Skeletal muscle tissue (tissue), 4 donors: ENCODE measurements around the gene ARL4C. TPM values are rescaled to one million over a fixed set of nuclear protein-coding genes. Genes with fewer than 3 reads are reported as not detected.

Experiments
- H3K27ac ChIP-seq: one replicate; pipeline ENCODE4 v1.7.0; 2013; ENCODE audit warnings: mild to moderate bottlenecking, low read depth, low read length, inconsistent platforms
- H3K27me3 ChIP-seq, 3 donors: one replicate each; pipeline ENCODE4 v1.7.0; 2013; ENCODE audit warnings: low read length in 3 of 3; ENCODE audit not compliant: control insufficient read depth in 3 of 3, insufficient read depth in 3 of 3
- H3K36me3 ChIP-seq, 3 donors: one replicate each; pipeline ENCODE4 v1.7.0; 2013; ENCODE audit warnings: low read length in 3 of 3; ENCODE audit not compliant: control insufficient read depth in 3 of 3, insufficient read depth in 3 of 3
- H3K4me1 ChIP-seq, 3 donors: one replicate each; pipeline ENCODE4 v1.7.0; 2013; ENCODE audit warnings: low read length in 3 of 3, mild to moderate bottlenecking in 3 of 3; ENCODE audit not compliant: control insufficient read depth in 3 of 3, insufficient read depth in 3 of 3
- H3K4me3 ChIP-seq, 3 donors: one replicate each; pipeline ENCODE4 v1.7.0; 2013; ENCODE audit warnings: low read length in 3 of 3
- H3K9ac ChIP-seq, 3 donors: one replicate each; pipeline ENCODE4 v1.7.0; 2013; ENCODE audit warnings: low read length in 3 of 3, mild to moderate bottlenecking in 3 of 3, moderate library complexity in 2 of 3, low read depth in 1 of 3
- H3K9me3 ChIP-seq, 3 donors: one replicate each; pipeline ENCODE4 v1.7.0; 2013; ENCODE audit warnings: low read length in 3 of 3; ENCODE audit not compliant: control insufficient read depth in 3 of 3
- total RNA-seq: library from RNA; depleted of rRNA; stranded (reverse); fragments of >200 nt; gene quantifications from one replicate; pipeline ENCODE4 v1.2.3, GENCODE V29; 2014
- donor health status: Osteomylitis.

The ARL4C gene
- total RNA-seq, 1 donor from 2014 or later, result 2.6 TPM

GRCh38 chr2:234491897-234492296 is 5.0 kb downstream of the ARL4C start:
- Histone ChIP-seq H3K27ac (no peak overlapping the region), H3K9me3 (no peaks in the 10 kb centered on the region), H3K9ac (no peak overlapping the region), H3K36me3 (no peaks in the 10 kb centered on the region), H3K4me1 (peaks cover 14 to 17% (median 16%) of the 10 kb centered on the region in 3 donors), H3K4me3 (no peak overlapping the region), H3K27me3 (peaks cover 10 to 30% (median 12%) of the 10 kb centered on the region in 3 donors)

DNA sequence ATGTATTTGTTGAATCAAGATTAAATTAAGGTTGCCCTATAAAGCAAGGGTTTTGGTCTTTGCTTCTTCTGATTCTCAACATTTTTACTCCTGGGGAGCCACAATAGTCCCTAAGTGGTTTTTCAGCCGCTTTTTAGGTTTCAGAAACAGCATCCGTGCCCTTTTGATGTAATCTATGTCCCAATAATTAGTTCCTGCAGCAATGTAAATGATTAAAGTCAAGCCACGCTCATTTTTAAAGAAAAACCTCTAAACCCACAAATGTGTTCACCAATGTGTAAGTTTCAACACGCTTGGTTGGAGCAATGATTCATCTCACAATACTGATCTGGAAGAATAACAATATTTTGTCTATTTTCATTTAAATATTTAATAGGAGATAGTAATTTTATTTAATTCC is 5.6 kb downstream of the ARL4C start:
- Histone ChIP-seq H3K4me1 (peaks cover 12 to 15% (median 14%) of the 10 kb centered on the region in 3 donors), H3K9me3 (no peaks in the 10 kb centered on the region), H3K4me3 (no peak overlapping the region), H3K36me3 (no peaks in the 10 kb centered on the region), H3K27ac (no peak overlapping the region), H3K9ac (no peak overlapping the region), H3K27me3 (peaks cover 10 to 30% (median 12%) of the 10 kb centered on the region in 3 donors)

GRCh38 chr2:234490271-234491091 is 6.4 kb downstream of the ARL4C start:
- no peak overlapping the region for H3K9ac ChIP-seq
- peaks cover 10 to 30% (median 10%) of the 10 kb centered on the region in 3 donors for H3K27me3 ChIP-seq
- H3K27ac ChIP-seq, result no peak overlapping the region
- H3K36me3 ChIP-seq, result no peaks in the 10 kb centered on the region
- H3K9me3 ChIP-seq, result no peaks in the 10 kb centered on the region
- H3K4me3 ChIP-seq, result no peak overlapping the region
- peaks cover 4 to 7% (median 6%) of the 10 kb centered on the region in 3 donors for H3K4me1 ChIP-seq

DNA sequence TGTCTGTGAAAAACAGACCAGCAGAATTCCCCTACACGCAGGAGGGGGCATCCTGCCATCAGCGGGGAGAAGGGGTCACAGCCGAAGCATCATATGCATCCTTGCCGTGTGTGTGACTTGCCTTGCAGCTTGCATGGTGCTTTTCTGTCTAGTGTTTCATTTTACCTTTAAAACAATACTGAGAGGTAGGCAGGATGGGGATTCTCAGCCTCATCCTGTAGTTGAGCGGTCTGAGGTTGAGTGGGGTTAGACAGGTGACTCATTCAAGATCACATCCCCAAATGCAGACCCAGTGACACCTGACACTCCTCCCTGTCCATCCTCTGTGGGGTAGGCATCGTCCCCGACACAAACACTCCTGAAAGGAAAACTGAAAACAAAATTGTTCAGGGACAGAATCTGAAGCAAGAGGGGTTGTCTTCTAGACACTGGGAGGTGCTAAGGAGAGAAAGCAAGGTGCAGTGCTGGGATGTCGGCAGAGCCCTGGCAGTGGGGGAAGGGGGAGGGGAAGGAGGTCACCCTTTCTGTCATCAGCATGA is 7.9 kb downstream of the ARL4C start:
- Histone ChIP-seq H3K4me3 (no peak overlapping the region), H3K36me3 (no peaks in the 10 kb centered on the region), H3K27me3 (peaks cover 4 to 25% (median 6%) of the 10 kb centered on the region in 3 donors), H3K27ac (no peak overlapping the region), H3K9me3 (no peaks in the 10 kb centered on the region), H3K4me1 (peaks cover 0 to 2% (median 0%) of the 10 kb centered on the region in 3 donors), H3K9ac (no peak overlapping the region)

- Histone ChIP-seq H3K9ac (no peak overlapping the region), H3K36me3 (no peaks in the 10 kb centered on the region), H3K9me3 (no peaks in the 10 kb centered on the region), H3K27me3 (peaks cover 4 to 22% (median 4%) of the 10 kb centered on the region in 3 donors), H3K4me1 (peaks cover 0 to 2% (median 0%) of the 10 kb centered on the region in 3 donors), H3K27ac (no peak overlapping the region), H3K4me3 (no peak overlapping the region)
These were observed 8.4 kb downstream of the ARL4C start for GRCh38 chr2:234488486-234488885.

DNA sequence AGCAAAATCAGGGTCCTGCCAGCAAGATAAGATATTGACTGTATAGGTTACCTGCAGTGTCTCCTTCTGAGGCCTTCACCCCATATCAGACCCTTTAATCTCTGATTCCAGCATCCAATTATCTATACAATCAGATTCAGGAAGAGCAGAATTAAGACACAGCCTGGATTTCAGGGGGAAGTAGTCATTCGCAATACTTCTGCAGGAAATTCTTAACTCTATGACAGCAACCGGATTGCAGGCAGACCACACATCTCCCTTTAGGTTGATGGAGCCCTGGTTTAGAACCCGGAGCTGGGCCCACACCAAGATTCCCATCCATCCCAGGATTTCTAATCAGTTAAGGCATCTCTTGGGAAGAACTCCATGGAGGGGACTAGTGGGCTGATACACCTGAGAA is 9.5 kb downstream of the ARL4C start:
- H3K27ac ChIP-seq, result no peak overlapping the region

GRCh38 chr2:234483568-234484251 is 13.2 kb downstream of the ARL4C start:
- no peaks in the 10 kb centered on the region for H3K36me3 ChIP-seq
- no peak overlapping the region for H3K27ac ChIP-seq
- H3K4me1 ChIP-seq, result no peaks in the 10 kb centered on the region
- no peak overlapping the region for H3K9ac ChIP-seq
- no peaks in the 10 kb centered on the region for H3K9me3 ChIP-seq
- H3K4me3 ChIP-seq, result no peak overlapping the region
- no peaks in the 10 kb centered on the region for H3K27me3 ChIP-seq

More for the DNA sequence above, 9.5 kb downstream of the ARL4C start:
- Histone ChIP-seq H3K36me3 (no peaks in the 10 kb centered on the region), H3K9me3 (no peaks in the 10 kb centered on the region), H3K4me1 (peaks cover 0 to 2% (median 0%) of the 10 kb centered on the region in 3 donors), H3K4me3 (no peak overlapping the region), H3K9ac (no peak overlapping the region), H3K27me3 (peaks cover 4 to 18% (median 4%) of the 10 kb centered on the region in 3 donors)

GRCh38 chr2:234481301-234481700 is 15.6 kb downstream of the ARL4C start:
- no peaks in the 10 kb centered on the region for H3K4me1 ChIP-seq
- no peaks in the 10 kb centered on the region for H3K27me3 ChIP-seq
- no peaks in the 10 kb centered on the region for H3K36me3 ChIP-seq
- no peak overlapping the region for H3K9ac ChIP-seq
- no peaks in the 10 kb centered on the region for H3K9me3 ChIP-seq
- no peak overlapping the region for H3K4me3 ChIP-seq
- H3K27ac ChIP-seq, result no peak overlapping the region

GRCh38 chr2:234480337-234480736 is 16.5 kb downstream of the ARL4C start:
- H3K4me1 ChIP-seq, result no peaks in the 10 kb centered on the region
- no peaks in the 10 kb centered on the region for H3K9me3 ChIP-seq
- no peaks in the 10 kb centered on the region for H3K27me3 ChIP-seq
- H3K9ac ChIP-seq, result no peak overlapping the region
- no peak overlapping the region for H3K27ac ChIP-seq
- no peaks in the 10 kb centered on the region for H3K36me3 ChIP-seq
- no peak overlapping the region for H3K4me3 ChIP-seq

DNA sequence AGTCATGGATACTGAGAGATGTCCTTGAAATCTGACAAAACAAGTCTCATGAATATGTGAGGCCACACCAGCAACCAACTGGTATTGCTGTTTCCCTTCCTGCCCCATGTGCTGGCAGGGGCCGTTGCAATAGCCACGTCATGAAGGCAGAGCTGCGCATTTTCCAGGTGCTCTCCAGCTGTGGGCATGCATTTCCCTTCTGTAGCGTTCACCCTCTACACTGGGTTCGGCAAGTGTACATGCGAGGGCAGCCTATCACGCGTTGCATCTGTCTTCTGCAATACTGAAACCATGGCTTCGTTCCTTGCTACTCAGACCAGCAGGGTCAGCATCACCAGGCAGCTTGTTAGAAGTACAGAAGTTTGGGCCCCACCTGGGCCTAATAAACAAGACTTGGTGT is 17.4 kb downstream of the ARL4C start:
- no peaks in the 10 kb centered on the region for H3K36me3 ChIP-seq
- no peak overlapping the region for H3K9ac ChIP-seq
- no peaks in the 10 kb centered on the region for H3K4me1 ChIP-seq
- H3K4me3 ChIP-seq, result no peak overlapping the region
- no peaks in the 10 kb centered on the region for H3K27me3 ChIP-seq
- no peaks in the 10 kb centered on the region for H3K9me3 ChIP-seq
- H3K27ac ChIP-seq, result no peak overlapping the region
